ENCODE results near the gene ACACA.

Gene ACACA

GRCh38 chr17:37121616-37122015 is 285.0 kb downstream of the ACACA start:
- no peak for DNase-seq

GRCh38 chr17:37118366-37119137 is 288.1 kb downstream of the ACACA start:
- no peak for DNase-seq

GRCh38 chr17:37117373-37118142 is 289.1 kb downstream of the ACACA start:
- no peak for DNase-seq

DNA sequence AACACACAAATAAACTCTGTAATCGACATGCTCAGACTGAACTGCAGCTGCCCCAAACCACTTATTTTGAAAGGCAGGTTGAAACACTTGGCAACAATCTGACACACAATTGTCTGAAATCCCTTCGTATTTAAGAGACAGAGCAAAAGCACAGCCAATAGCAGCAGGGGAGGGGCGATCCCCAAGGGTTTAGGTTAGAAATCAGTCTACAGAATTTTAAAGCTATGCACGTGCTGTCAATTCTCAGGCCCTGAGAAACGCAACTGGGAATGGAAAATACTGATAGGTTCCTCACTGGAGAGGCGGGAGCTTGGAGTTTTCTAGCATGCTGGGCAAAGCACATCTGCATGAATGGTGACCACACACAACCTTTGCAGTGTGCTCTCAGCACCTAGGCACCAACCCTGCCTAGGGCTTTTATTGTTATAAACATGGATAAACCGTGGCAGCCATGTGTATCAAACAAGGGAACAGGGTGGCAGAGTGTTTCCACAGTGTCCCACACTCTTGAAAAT is 289.9 kb downstream of the ACACA start:
- no peak for DNase-seq

DNA sequence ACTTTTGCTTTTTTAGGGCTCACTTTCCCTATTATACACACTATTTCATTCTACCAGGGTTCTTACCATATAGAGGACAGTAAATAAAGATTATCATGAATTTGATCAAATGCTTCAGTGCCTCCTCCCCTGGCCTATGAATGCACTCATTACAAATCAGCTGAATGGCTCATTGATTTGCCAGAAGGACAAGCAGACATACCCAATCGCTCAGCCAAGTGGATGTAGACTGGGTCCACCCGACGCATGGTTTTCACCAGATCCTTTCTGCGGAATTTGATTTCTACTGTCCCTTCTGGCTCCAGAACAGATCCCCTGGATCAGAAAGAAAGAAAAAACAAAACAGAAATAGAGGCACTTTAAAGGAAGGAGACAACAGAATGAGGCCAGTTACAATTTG is 295.3 kb downstream of the ACACA start:
- no peak for DNase-seq

- DNase-seq: no peak
Observed at GRCh38 chr17:37110746-37111145, 295.9 kb downstream of the ACACA start.

GRCh38 chr17:37109731-37110710 is 296.6 kb downstream of the ACACA start:
- no peak for DNase-seq

DNA sequence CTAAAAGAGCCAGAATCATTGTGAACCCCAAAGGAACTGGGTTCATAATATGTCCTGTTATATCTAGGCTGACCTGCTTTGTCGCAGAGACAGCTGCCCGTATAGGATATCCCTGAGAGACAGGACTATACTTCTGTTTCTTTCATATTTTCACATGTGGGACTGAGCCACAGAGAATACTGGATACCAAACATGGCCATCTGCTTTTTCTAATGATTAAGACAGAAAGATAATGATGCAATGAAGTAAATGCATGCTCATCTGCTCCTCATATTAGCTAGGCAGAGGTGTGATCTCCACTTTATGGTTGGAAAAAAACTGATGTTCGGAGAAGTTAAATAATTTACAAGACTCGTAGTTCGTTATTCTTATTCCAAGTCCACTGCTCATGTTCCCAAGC is 297.5 kb downstream of the ACACA start:
- no peak for DNase-seq

GRCh38 chr17:37107406-37108083 is 299.1 kb downstream of the ACACA start:
- DNase-seq: no peak

DNA sequence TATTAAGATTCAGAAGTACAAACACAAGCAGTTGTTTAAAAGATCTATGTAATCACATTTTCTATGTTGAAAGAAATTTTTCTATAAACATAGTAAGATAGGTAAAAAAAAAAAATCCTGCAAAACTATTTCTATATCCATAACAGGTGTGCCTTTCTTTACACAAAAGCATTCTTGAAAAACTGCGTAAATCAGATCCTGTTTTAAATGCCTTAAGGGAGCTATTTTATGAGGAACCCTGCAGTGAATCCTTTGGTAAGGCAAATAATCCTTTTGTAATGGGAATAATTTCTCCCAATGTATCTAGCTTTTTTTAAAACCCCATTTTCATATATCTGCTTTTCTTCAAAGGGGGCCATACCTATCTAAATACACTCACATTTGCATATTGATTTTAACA is 300.6 kb downstream of the ACACA start:
- DNase-seq: no peak

DNA sequence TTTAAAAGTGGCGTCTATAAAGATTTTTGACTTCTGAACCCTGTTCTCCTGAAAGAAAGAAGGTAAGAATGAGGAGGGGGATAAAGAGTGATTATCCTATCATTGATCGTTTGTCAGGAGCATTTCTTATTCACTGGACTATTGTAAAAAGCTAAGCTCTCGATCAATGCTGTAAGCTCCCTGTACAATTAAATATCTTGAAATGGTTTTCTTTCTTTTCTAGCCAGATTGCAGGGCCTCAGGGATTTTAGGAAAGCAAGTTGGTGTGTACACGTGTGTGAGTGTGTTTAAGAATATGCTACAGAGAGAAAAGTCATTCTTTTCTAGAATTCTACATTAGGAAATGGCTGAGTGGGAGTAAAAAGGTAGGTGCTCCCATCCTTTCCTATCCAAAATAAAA is 303.4 kb downstream of the ACACA start:
- no peak for DNase-seq

DNA sequence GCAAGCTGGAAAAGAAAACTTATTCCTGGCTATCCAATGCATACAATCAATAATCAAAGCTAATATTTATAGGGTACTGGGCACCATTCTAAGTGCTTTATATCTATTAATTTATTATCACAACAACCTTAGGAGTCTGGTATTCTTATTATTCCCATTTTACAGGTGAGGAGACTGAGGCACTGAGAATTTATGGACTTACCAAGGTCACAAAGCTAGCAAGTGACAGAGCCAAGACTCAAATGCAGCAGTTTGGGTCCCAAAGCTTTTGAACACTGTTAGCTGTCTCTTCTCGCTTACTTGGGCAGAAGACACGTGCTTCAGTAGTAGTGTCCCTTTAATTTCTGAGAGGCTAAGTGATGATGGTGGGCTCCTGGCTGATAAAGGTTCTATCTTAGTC is 305.3 kb downstream of the ACACA start:
- no peak for DNase-seq

DNA sequence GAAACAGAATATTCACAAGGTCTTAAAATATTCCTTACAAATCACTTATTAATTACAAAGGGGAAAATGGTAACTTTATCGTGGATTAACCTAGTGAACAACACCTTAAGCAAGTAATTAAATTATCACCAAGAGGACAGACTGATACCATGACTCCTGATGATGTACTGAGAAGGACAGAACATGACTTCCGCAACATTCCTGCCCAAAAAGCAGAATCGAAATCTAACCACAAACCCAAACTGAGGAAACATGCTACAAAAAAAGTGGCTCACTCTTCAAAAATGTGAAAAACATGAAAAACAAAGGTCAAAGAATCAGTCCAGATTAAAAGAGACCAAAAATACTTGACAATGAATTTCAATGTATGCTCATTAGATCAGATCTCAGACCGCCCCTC is 306.4 kb downstream of the ACACA start:
- DNase-seq: no peak

DNA sequence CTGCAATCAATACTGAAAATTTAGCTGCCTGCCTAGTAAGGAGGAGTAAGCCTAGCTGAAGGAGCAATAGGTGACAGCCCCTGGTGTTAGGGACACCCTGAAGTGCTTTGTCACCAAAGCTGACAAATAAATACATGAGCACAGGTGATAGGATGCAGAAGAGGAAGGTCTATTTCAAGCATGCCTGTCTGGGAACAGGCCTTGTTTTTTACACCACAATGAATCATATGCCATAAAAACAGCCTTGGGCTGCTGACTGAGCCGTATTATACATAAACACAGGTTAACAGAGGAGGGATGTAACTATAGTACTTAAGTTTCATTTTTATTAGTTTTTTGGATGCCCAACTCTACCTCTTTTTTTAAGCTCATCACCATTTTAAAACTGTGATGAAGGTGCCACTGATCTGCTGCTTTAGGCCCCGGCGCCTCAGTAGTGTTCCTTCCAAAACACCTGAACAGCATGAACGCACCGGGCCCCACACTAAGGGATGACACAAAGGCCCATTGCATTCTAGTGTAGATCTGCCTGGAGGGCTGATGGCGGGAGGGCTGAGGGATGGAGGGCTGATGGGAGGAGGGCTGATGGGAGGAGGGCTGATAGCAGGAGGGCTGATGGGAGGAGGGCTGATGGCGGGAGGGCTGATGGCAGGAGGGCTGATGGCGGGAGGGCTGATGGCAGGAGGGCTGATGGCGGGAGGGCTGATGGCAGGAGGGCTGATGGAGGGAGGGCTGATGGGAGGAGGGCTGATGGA is 307.5 kb downstream of the ACACA start:
- DNase-seq: no peak

DNA sequence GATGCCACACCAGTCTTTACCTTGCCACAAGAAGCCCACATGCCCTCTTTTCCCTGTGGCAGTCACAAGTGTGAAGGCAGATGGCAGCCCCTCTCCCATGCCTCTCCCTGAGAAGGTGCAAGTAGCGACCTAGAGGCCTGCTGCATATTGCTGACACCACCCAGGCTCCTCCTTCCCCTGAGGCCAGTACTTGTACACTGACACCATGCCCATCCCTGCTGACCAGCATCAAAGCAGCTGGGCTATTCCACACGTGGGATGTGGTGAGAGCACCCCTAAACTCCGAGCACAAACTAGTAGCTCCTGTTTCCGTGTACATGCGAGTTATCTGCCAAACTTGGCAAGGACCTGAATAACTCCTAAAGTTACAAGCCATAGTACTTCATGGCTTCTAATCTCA is 308.5 kb downstream of the ACACA start:
- DNase-seq: no peak

DNA sequence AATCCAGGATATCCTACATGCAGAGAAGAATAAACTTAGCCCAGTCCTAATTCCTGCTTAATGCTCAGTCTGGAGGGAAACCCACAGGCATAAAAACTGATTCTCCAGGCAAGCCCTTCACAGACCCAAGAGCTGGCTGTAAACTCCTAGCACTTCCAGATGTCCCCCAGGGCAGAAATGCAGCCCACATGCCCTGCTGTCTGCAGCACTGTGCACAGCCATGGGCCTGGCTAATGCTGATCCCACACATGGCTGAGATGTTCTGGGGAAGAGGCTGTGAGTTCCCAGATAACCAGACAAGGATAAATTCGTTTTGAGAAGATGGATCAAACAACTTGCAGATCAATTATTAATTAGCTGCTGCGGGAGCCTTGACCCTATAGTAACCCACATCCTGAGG is 309.5 kb downstream of the ACACA start:
- DNase-seq: no peak

GRCh38 chr17:37096071-37096470 is 310.6 kb downstream of the ACACA start:
- no peak for DNase-seq

- no peak for DNase-seq
Observed at GRCh38 chr17:37094391-37094790, 312.2 kb downstream of the ACACA start.

DNA sequence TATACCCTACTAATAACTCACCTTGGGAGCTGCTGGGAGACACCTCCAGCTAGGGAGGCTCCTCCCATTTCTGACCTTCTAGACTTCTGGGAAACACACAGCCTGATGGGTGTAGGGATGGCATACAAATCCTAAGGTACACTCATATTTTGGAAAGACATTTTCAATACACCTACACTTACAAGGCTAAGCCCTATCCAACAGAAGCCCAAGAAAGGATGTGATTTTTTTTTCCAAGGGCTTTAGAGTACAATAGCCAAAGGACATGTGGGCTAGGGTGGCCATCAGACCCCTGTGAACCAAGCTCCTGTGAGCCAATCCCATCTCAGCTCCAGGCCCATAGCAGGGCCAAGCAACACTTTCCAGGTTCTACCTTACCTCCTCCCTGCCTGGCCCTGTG is 313.9 kb downstream of the ACACA start:
- DNase-seq: no peak

- no peak for DNase-seq
Observed at GRCh38 chr17:37092071-37092470, 314.6 kb downstream of the ACACA start.

- no peak for DNase-seq
Observed at GRCh38 chr17:37090941-37091340, 315.7 kb downstream of the ACACA start.

DNA sequence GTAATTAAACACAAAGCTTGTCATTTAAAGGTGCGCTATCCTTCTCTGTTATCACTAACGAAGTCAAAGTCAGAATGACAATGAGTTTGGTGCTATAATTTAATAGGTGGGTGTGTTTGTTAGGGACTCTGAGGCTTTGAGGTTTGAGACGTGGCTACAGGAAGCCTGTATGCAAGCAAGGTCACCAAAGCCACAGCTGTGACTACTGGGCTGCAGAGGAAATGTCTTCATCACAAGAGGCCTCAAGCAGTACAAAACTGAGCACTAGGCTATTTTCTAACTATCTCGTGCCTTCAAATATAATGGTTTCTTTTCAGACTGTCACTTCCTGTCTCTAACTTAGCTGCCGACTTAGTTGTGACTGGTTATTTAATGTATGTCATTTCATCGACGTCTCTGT is 316.7 kb downstream of the ACACA start:
- no peak for DNase-seq

Data from RPMI8226 (cell line).